IPS-18c (cell line): Measurements from ENCODE around the gene TBC1D13.
"Not testable (repeated sequence)": the region's sequence is repeated elsewhere in the genome, so short reads cannot be mapped to it uniquely, and the experiment has no call there.

Experiments used
- H3K4me3 ChIP-seq: 2 replicates; pipeline ENCODE4 v1.7.0; 2013; ENCODE audit warnings: low read depth, mild to moderate bottlenecking, low read length, moderate library complexity; ENCODE audit not compliant: insufficient read depth
- H3K9me3 ChIP-seq: one replicate; pipeline ENCODE4 v1.6.1; 2013; ENCODE audit warnings: mild to moderate bottlenecking, low read length, moderate library complexity; ENCODE audit not compliant: control insufficient read depth, insufficient read depth

The TBC1D13 gene

GRCh38 chr9:128780093-128780492, 7.0 kb upstream of the TBC1D13 start:
- H3K4me3 ChIP-seq, H3K9me3 ChIP-seq: not testable (repeated sequence)

DNA sequence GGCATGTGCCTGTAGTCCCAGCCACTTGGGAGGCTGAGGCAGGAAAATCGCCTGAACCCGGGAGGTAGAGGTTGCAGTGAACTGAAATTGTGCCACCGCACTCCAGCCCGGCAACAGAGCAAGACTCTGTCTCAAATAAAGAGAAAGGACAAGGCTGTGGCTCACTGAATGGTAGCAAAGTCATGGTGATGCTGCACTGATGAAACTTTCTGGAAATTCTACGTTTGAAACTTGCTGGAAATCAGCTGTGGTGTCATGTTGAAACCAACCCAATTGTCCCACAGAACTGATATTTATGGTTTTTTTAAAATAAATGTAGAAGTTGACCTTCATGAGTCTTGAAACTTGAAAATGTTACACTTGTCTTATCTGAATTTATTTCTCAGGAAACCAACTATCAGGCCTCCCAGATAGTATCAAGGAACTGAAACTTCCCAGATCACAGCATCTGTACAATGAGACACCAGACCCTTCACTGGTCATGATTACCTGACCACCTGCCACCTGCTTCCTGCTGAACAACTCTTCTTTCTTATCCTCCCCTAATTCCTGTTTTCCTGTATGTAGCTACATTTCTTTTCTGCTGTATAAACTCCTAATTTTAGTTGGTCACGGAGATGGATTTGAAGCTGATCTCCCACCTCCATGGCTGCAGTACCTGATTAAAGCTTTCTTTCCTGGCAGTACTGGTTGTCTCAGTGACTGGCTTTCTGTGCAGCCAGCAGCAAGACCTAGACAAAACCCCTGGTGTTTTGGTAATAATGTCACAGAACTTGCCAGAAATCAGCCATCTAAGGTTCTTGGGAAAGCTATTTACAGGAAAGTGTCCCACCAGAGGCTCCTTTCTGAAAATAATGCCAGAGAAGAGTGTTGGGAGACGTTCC, 5.6 kb upstream of the TBC1D13 start:
- H3K9me3 ChIP-seq, result no peaks in the 10 kb centered on the region

GRCh38 chr9:128782669-128783068, 4.4 kb upstream of the TBC1D13 start:
- Histone ChIP-seq H3K4me3 (no peak overlapping the region), H3K9me3 (no peaks in the 10 kb centered on the region)

More for the DNA sequence above, 5.6 kb upstream of the TBC1D13 start:
- no peak overlapping the region for H3K4me3 ChIP-seq

DNA sequence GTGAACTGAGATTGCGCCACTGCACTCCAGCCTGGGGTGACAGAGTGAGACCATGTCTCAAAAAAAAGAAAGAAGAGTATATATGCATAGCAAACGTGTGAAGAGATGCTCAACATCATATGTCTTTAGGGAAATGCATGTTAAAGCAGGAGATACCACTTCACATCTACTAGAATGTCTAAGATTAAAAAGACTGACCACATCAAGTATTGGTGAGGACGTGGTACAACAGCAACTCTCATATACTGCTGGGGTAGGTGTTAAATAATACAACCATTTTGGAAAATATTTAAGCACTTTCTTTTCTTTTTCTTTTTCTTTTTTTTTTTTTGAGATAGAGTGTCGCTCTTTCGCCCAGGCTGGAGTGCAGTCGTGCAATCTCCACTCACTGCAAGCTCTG, 1.6 kb upstream of the TBC1D13 start:
- Histone ChIP-seq H3K9me3 (no peaks in the 10 kb centered on the region), H3K4me3 (no peak overlapping the region)

- H3K4me3 ChIP-seq, result peak overlapping the region; percentile 89
- H3K9me3 ChIP-seq, result no peaks in the 10 kb centered on the region
Measured at GRCh38 chr9:128787659-128788058, 606 bp downstream of the TBC1D13 start.

DNA sequence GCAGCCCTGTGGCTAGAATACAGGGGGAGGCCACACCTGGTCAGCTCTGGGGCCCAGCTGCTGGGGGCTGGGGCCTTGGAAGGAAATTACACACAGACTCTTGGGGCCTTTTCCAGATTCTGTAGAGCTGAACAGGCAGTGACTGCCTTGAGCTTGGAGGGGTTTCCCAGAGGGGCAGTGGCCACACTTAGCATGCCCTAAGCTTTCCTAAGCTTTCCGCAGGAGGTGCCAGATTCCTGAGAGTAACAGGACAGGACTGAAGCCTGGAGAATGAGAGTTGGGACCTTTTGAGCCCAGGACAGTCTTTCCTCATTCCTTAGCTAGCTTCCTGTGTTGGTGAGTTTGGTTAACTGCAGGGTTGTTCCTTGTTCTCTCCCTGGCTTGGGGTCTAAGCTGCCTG, 1.4 kb downstream of the TBC1D13 start:
- Histone ChIP-seq H3K9me3 (no peaks in the 10 kb centered on the region), H3K4me3 (peak overlapping the region; percentile 89)

DNA sequence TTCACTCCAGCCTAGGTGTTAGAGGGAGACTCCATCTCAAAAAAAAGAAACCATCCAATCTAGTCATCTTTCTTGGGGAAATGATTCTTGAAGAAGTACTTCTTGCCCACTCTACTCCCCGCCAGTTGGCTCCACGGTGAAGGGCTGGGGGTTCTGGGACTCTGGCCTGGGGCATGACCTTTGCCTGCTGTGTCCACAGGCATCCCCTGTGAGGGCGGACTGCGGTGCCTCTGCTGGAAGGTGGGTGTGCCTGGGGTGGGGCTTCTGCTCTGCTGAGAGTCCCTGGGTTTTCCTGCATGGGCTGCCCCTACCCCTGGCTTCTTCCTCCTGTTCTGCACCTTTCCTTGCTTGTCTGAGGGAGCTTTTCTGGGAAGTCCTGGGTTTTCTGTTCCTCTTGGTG, 3.5 kb downstream of the TBC1D13 start:
- H3K9me3 ChIP-seq, result no peaks in the 10 kb centered on the region
- H3K4me3 ChIP-seq, result no peak overlapping the region

DNA sequence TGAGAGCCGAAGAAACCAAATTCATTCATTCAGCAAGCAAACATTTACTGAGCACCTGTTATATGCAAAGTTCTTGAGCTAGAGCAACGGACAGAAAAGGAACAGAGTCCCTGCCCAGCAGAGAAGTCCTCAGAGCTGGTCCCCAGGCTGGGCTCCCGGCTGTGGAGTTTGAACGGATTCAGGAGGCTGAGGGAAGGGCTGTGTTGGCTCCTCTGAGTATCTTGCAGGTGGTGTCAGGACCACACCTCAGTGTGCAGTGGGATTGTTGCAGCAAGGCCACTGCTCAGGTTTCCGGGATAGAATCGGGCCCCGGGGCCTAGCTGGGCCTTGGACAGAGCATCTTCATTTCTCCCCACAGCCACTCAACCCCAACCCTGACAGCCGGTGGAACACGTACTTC, 5.1 kb downstream of the TBC1D13 start:
- Histone ChIP-seq H3K9me3 (no peaks in the 10 kb centered on the region), H3K4me3 (no peak overlapping the region)

DNA sequence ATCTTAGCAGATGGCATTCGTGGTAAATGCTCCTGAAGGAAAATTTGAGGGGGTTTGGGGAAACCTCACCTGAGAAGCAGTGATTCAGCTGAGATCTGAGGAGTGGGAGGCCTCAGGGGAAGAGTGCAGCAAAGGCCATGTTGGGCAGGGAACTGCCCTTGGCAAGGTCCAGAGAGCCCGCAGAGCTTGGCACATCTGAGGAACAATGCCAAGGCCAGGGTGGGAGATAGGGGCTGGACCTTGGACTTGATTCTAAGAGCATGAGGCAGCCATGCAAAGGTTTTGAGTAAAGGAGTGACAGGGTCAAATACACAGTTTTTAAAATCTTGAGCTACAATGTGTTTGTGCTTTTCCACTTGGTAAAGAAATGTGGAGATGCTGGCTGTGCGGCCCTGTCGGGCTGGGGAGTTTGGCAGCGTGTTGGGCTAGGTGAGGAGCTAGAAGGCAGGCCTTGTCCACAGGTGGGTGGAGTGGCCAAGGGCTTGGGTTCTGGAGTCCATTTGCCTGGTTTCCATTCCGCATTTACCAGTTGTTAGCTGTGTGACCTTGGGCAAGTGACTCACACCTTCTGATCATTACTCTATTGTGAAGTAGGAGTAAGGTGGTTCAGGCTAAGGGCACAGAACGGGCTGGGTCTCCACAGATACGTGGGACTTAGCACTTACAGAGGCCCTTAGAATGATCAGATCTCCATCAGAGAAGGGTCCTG, 6.1 kb downstream of the TBC1D13 start:
- Histone ChIP-seq H3K4me3 (no peak overlapping the region), H3K9me3 (no peaks in the 10 kb centered on the region)

GRCh38 chr9:128794961-128795360, 7.9 kb downstream of the TBC1D13 start:
- H3K9me3 ChIP-seq, H3K4me3 ChIP-seq: not testable (repeated sequence)

GRCh38 chr9:128798896-128799295, 11.8 kb downstream of the TBC1D13 start:
- H3K9me3 ChIP-seq, result no peaks in the 10 kb centered on the region
- H3K4me3 ChIP-seq, result no peak overlapping the region

GRCh38 chr9:128800061-128800460, 13.0 kb downstream of the TBC1D13 start:
- no peaks in the 10 kb centered on the region for H3K9me3 ChIP-seq
- no peak overlapping the region for H3K4me3 ChIP-seq

DNA sequence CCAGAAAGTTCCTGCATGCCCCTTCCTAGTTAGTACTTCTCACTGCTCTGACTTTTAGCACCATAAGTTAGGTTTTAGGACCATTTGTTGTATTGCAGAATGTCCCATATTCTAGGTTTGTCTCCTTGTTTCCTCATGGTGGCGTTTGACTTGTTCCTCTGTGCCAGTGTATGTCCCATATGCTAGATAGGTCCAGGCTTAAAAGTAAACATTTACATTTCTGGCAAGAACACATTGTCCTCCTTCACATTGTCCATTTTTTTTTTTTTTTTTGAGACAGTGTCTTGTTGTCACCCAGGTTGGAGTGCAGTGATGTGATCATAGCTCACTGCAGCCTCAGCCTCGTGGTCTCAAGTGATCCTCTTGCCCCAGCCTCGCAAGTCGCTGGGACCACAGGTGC, 15.4 kb downstream of the TBC1D13 start:
- no peaks in the 10 kb centered on the region for H3K9me3 ChIP-seq
- H3K4me3 ChIP-seq, result no peak overlapping the region

DNA sequence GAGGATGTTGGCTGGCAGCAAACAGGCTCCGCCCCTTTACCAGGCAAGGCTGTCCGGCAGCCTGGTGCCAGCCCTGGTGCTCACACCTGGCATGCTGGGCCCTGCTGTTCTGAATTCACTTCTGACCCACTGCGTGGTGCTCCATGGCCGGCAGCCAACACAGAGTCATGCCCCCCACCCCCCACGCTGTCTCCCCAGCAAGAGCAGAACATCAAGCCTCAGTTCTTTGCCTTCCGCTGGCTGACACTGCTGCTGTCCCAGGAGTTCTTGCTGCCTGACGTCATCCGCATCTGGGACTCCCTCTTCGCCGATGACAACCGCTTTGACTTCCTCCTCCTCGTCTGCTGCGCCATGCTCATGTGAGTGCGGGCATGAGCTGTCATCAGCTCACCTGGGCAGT, 18.6 kb downstream of the TBC1D13 start:
- H3K4me3 ChIP-seq, result no peak overlapping the region
- H3K9me3 ChIP-seq, result no peaks in the 10 kb centered on the region

DNA sequence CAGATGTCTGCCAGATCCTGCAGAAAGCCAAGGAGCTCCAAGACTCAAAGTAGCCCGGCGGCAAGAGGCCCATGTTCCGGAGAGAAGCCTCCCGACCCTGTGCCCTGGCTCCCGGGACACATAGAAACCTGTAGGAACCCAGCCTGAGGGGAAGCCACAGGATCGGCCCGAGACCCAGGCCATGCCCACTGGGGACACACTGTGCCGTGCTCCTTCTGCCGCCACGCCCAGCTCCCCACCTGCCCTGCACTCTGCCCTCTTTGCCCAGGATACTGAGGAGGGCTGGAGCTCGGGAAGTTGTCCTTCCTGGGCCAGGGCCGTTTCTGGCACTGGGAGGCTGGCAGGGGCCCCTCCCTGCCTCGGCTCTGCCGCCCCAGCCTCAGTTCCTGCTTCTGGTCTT, 20.8 kb downstream of the TBC1D13 start:
- Histone ChIP-seq H3K9me3 (no peaks in the 10 kb centered on the region), H3K4me3 (no peak overlapping the region)

- no peak overlapping the region for H3K4me3 ChIP-seq
- H3K9me3 ChIP-seq, result no peaks in the 10 kb centered on the region
Measured at GRCh38 chr9:128808543-128808942, 21.5 kb downstream of the TBC1D13 start.

DNA sequence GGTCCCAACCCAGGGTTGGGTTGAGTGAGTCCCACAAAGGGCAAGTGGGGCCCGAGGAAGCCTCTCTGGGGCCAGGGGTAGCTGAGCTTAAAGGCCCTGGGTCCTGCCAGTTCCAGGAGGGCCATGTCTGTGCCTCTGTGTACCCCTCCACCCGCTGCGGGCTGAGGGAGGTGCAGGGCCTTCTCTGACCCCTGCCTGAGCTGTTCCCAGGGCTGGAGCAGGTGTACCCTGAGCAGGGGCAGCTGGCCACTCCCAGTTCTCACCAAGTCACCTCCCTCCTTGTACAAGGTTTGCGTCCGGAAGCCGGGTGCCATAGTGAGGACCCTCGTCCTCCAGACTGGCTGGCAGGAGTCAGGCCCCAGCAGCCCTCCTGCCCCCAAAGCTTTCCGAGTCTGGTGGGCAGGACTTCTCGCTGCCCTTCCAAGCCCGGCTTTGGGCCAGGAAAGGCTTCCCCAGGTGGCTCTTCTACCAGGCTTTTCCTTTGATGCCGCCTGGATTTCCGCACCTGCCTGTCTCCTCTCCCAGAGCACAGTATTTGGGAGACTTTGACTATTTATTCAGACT, 22.1 kb downstream of the TBC1D13 start:
- no peak overlapping the region for H3K4me3 ChIP-seq
- H3K9me3 ChIP-seq, result no peaks in the 10 kb centered on the region

- no peak overlapping the region for H3K4me3 ChIP-seq
- no peaks in the 10 kb centered on the region for H3K9me3 ChIP-seq
Measured at GRCh38 chr9:128809831-128810230, 22.8 kb downstream of the TBC1D13 start.
